ENCODE data around the gene PDE10A. TPM values are rescaled to one million over a fixed set of nuclear protein-coding genes. Genes with fewer than 3 reads are reported as not detected.

The PDE10A gene
- total RNA-seq, 6 donors from 2014 or later = 0.89 to 4.9 (median 1.4) TPM

DNA sequence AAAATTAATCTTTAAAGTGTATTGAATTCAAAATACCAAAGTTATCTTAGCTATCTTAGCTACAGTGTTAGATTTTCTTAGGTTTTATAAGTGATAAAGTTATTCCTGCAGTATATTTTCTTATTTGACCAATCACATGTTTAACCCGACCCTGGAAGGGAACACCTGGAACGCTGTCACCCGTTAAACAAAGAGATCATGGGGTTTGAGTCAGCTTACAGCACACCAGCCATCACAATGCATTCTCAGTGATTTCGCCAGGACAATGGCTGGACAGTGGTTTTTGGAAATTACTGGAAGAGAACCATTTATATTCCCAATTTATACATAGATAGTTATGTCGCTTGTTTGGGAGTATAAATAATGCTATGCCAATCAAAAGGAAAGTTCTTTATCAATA, 364.2 kb downstream of the PDE10A start:
- ATAC-seq (ENCODE audit: low FRiP score in 2 of 2) (no peak), DNase-seq (no peak)
- H3K27ac ChIP-seq = no peak overlapping the region
- no peak overlapping the region for H3K4me3 ChIP-seq
- no peaks in the 10 kb centered on the region for H3K36me3 ChIP-seq
- 80 to 82% methylated on average over 5 of the region's 5 CpGs for WGBS, 2 donors
- H3K27me3 ChIP-seq = no peaks in the 10 kb centered on the region
- H3K4me1 ChIP-seq = no peaks in the 10 kb centered on the region
- TF ChIP-seq POLR2A (IDR thresholded peaks at IDR 0.05) = no peak
- TF ChIP-seq, protein P1, sequence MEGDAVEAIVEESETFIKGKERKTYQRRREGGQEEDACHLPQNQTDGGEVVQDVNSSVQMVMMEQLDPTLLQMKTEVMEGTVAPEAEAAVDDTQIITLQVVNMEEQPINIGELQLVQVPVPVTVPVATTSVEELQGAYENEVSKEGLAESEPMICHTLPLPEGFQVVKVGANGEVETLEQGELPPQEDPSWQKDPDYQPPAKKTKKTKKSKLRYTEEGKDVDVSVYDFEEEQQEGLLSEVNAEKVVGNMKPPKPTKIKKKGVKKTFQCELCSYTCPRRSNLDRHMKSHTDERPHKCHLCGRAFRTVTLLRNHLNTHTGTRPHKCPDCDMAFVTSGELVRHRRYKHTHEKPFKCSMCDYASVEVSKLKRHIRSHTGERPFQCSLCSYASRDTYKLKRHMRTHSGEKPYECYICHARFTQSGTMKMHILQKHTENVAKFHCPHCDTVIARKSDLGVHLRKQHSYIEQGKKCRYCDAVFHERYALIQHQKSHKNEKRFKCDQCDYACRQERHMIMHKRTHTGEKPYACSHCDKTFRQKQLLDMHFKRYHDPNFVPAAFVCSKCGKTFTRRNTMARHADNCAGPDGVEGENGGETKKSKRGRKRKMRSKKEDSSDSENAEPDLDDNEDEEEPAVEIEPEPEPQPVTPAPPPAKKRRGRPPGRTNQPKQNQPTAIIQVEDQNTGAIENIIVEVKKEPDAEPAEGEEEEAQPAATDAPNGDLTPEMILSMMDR (IDR thresholded peaks at IDR 0.05) = no peak
- TF ChIP-seq EP300 (IDR thresholded peaks at IDR 0.05) = no peak
- TF ChIP-seq POLR2AphosphoS5 (IDR thresholded peaks at IDR 0.05) = no peak
- no peaks in the 10 kb centered on the region for H3K9me3 ChIP-seq

DNA sequence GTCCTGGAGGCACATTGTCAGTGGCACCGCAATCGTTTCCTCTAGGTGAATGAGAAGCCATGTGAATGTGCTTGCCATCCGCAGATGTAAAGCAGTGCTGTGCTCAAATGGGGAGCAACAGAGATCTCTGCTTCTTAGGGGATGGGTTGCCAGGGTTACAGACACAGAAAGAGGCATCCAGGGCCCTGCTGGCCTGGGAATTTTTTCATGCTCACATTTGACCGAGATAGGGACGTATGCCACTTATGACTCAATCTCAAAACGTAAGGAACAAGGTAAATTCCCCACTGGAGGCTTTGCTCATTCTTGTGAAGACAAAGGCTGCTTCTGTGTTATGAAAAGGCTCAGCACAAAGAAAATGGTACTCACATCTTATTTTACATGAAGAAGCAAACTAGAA, 364.6 kb downstream of the PDE10A start:
- no peak overlapping the region for H3K27ac ChIP-seq
- no peaks in the 10 kb centered on the region for H3K36me3 ChIP-seq
- no peaks in the 10 kb centered on the region for H3K4me1 ChIP-seq
- ATAC-seq (ENCODE audit: low FRiP score in 2 of 2) (no peak), DNase-seq (no peak)
- no peak overlapping the region for H3K4me3 ChIP-seq
- WGBS, 2 donors = 83 to 90% methylated on average over 6 of the region's 6 CpGs
- no peaks in the 10 kb centered on the region for H3K9me3 ChIP-seq
- H3K27me3 ChIP-seq = no peaks in the 10 kb centered on the region
- TF ChIP-seq, protein P1 (IDR thresholded peaks at IDR 0.05) = no peak
- TF ChIP-seq POLR2A (IDR thresholded peaks at IDR 0.05) (no peak), EP300 (IDR thresholded peaks at IDR 0.05) (no peak), POLR2AphosphoS5 (IDR thresholded peaks at IDR 0.05) (no peak)

DNA sequence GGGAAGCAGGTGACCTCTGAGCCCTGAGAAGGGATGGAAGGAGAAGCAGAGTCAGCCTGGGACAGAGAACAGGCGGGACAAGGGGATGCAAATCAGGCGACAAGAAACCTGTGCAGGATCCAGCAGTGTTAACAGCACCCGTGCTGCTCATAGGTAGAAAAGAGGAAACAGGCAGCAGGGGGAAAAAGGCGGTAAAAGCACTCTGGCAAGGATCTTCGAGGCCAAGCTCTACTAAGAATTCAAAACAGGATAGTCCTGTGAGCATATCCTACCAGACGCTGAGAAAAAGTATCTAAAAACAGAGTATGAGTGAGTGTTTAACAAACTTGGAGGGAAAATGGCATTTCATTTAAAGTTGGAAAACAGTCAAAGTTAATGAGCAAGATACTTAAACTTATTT, 370.4 kb downstream of the PDE10A start:
- ATAC-seq (ENCODE audit: low FRiP score in 2 of 2) (no peak), DNase-seq (no peak)
- Histone ChIP-seq H3K9me3 (no peaks in the 10 kb centered on the region), H3K36me3 (no peaks in the 10 kb centered on the region), H3K4me1 (no peaks in the 10 kb centered on the region), H3K27ac (no peak overlapping the region), H3K4me3 (no peak overlapping the region), H3K27me3 (no peaks in the 10 kb centered on the region)
- TF ChIP-seq POLR2AphosphoS5 (IDR thresholded peaks at IDR 0.05) (no peak), POLR2A (IDR thresholded peaks at IDR 0.05) (no peak)
- WGBS, 2 donors = 77 to 80% methylated on average over 6 of the region's 6 CpGs

Small RNA genes lying within 50 kb of the gene (small RNA-seq; reads per million reads assigned to genes)
- gene RNA5SP226 = 0 to 0.07 (median 0) reads per million in 4 donors
